Measurements from ENCODE around the gene ABCC8. TPM values are rescaled to one million over a fixed set of nuclear protein-coding genes. Genes with fewer than 3 reads are reported as not detected.

ABCC8 gene
- total and polyA plus RNA-seq, 2 of the 8 experiments (the other 6 are each of a cell fraction or from before 2014, with no cell fraction given) = 3.7 to 4.9 TPM

DNA sequence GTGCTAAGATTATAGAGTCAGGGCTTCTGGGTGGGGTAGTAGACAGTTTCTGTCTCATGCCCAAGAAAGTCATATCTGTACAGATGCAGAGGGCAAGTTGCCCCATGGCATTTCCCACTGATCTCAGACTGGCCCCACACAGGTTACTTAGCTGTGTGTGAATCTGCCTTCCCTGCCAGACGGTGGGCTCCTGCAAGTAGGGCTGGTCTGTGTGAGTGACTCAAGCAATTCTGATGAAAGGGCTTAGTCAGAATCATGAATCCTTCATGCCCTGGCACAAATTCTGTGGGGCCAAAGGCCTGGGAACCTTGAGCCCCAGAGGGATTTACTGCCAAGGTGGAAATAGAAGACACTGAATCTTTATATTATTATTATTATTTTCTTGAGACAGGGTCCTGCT lies 37.2 kb upstream of the ABCC8 start (continued):
- TF ChIP-seq TAF7 (optimal IDR thresholded peaks at IDR 0.05; ENCODE audit: borderline replicate concordance, low read depth, low read length) = no peak
- TF ChIP-seq, protein P1, sequence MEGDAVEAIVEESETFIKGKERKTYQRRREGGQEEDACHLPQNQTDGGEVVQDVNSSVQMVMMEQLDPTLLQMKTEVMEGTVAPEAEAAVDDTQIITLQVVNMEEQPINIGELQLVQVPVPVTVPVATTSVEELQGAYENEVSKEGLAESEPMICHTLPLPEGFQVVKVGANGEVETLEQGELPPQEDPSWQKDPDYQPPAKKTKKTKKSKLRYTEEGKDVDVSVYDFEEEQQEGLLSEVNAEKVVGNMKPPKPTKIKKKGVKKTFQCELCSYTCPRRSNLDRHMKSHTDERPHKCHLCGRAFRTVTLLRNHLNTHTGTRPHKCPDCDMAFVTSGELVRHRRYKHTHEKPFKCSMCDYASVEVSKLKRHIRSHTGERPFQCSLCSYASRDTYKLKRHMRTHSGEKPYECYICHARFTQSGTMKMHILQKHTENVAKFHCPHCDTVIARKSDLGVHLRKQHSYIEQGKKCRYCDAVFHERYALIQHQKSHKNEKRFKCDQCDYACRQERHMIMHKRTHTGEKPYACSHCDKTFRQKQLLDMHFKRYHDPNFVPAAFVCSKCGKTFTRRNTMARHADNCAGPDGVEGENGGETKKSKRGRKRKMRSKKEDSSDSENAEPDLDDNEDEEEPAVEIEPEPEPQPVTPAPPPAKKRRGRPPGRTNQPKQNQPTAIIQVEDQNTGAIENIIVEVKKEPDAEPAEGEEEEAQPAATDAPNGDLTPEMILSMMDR (IDR thresholded peaks at IDR 0.05; ENCODE audit: control extremely low read depth in 1 of 3, insufficient read depth in 1 of 3, low read depth in 1 of 3, low read length in 3 of 3) = no peak
